ENCODE measurements around the gene ITGAV.

Gene ITGAV

DNA sequence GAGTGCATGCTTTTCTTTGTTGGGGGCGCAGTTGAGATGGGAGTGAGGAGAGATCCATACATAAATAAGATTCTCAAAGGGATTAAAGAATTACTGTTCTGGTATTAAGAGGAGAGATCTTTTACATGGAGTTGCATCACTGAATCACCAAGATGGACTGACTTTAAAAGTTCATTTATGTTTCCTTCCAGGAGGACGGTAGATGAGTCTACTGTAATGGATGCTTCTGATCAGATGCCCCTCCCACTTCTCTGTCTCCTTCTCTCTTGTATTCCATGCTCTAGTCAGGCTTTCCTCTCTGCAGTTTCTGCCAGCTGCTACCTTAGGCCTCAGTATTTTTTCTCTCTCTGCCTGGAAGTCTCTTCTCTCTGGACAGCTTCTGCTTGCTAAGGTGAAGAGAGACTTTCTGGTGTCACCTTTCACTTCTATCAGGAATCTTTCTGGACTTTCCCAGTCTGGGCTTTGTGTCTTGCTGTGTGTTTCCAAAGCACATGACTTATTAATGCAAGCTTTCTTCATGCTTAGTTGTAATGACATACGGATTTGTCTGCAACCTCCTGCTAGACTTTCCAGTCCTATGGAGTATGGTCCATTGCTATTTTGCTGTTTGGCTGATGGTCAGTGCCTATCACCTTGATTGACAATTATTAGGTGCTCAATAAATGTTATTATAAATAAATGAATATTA lies 127.6 kb downstream of the ITGAV start:
- no peak for DNase-seq (ENCODE audit: low spot score)

DNA sequence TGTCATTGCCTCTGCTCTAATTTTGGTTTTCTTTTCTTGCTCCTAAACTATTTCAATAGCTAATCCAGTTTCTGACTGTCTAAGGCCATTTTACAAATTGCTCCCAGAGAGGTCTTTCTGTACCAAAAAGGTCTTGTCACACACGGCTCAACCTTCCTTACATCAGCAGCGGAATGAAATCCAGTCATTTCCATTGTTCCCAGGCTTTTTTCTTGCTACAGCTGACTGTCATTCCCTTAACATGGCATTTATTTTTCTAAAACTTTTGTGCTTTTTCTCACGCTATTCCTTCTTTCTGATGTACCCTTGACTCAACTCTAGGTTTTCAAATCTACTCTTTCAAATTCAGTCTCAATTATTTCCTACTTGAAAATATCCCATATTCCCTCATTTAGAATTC lies 128.3 kb downstream of the ITGAV start:
- no peak for DNase-seq (ENCODE audit: low spot score)

DNA sequence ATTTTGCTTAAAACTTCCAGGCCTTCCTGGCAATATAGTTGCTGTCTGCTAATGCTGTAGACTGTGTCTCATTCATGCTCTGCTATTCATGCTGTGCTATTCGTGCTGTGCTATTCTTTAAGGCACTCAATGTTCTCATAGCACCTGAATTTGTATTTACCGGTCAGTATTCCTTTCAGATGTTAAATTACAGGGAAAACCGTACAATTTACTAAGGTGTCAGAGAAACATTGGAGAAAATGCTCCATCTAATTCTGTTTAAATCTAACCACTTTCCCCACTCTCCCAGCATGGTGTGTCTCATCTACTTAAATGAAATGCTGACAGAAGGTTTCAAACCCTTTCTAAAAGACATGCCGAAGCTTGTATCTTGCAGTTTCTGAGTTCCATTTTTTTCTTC lies 129.0 kb downstream of the ITGAV start:
- DNase-seq (ENCODE audit: low spot score): no peak

DNA sequence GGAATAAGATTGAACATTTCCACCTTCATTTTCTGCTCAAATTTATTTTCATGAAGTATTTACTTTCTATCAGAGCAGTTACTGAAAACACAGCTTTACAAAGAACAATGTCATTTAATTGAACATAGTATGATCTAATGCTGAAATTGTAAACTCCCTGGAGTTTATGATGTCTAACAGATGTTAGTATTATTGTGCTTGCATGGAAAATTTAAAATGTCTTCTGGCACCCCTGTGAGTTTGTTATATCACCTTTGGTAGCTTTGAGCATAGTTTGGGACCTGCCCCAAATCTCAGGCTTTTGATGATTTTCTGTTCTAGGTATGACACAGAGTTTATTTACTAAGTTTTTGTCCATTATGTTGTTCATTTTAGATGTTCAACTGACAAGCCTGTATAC lies 132.1 kb downstream of the ITGAV start:
- DNase-seq (ENCODE audit: low spot score): no peak

DNA sequence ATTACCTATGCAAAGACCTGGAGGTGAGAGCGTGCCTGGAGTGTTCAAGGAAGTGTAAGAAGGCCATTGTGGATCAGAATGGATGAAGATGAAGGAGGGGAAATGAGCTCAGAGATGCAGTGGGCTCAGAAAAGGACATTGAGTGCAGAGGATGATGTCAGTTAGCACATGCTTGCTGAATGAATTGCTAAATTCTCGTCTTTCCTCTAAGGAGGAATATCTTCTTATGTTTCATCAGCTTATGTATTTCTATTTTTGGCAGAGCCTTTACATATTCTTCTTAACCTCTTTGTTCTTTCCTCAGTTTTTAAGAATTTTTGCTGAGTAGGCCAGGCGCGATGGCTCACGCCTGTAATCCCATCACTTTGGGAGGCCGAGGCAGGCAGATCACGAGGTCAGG lies 134.9 kb downstream of the ITGAV start:
- DNase-seq (ENCODE audit: low spot score): no peak

DNA sequence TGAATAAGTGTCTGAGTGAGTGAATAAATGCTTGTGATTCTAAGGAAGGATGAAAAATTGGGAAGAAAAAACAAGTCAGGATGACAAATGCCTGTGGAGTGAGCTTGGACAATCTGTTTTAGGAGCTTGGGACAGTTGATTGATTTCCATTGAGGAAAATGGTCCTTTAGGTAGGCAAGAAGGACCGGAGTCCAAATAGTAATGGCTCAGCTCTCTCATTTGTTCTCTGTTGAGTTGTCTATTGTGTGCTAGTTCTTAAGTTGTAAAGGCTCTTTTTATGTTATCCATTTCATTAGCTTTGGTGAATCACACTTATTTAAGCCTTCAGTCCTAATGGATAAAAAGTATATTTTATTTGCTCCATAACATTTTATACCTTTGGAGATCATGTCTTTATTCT lies 135.9 kb downstream of the ITGAV start:
- DNase-seq (ENCODE audit: low spot score): no peak

DNA sequence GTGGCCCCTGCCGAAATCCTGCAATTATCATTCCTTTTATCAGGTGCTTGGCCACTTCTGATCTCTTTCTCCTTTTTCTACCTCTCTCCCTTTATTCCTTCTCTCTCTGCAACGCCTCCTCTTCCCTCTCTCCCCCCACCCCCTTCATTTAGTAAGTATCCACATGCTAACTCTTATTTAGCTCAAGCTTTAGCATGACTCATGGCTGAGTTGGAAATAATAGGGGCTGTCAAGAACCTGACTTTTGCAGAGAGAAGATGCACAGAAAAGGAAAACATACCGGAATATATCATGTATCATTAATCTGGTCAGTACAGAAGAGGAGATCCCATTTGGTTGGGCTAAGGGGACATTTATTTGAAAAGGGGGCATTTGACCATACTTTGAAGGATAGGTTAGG lies 137.1 kb downstream of the ITGAV start:
- DNase-seq (ENCODE audit: low spot score): no peak

DNA sequence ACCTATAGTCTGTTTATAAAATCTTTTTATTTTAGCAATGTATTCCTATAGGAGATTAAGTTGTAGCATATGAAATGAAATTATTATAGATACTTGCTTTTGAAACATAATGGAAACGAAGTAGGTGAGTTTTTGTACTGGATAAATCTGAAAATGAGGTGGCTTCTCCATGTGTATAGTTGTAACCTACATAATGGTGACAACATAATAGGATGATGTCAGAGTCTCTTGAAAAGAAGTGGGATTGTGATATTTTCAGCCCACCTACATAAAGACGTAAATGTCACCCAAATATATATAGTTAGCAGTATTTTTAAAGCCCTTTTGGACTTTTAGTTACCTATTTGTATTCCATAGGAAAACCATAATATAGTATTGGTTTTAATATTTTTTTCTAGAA lies 138.8 kb downstream of the ITGAV start:
- DNase-seq (ENCODE audit: low spot score): no peak
